GM18870 (cell line): Measurements from ENCODE around the gene RBM20.

Experiments used
- ATAC-seq: cut with Tn5 transposase; IDR thresholded peaks from one replicate; pipeline ENCODE4 v1.9.1; 2021; ENCODE audit warnings: moderate library complexity; ENCODE audit not compliant: unreplicated experiment

Gene RBM20

GRCh38 chr10:110730345-110731050 lies 86.4 kb downstream of the RBM20 start:
- ATAC-seq, result no peak

- ATAC-seq, result no peak
Observed at GRCh38 chr10:110733218-110733952, 89.2 kb downstream of the RBM20 start.

- no peak for ATAC-seq
Observed at GRCh38 chr10:110735620-110736027, 91.5 kb downstream of the RBM20 start.

GRCh38 chr10:110737886-110738634 lies 93.9 kb downstream of the RBM20 start:
- ATAC-seq, result no peak

- no peak for ATAC-seq
Observed at GRCh38 chr10:110739811-110740271, 95.7 kb downstream of the RBM20 start.

- no peak for ATAC-seq
Observed at GRCh38 chr10:110742801-110743200, 98.7 kb downstream of the RBM20 start.

- no peak for ATAC-seq
Observed at GRCh38 chr10:110744782-110745181, 100.6 kb downstream of the RBM20 start.

GRCh38 chr10:110746254-110746826 lies 102.2 kb downstream of the RBM20 start:
- peak; percentile 37 for ATAC-seq

- ATAC-seq, result no peak
Observed at GRCh38 chr10:110746969-110747608, 103.0 kb downstream of the RBM20 start.

GRCh38 chr10:110747609-110748464 lies 103.7 kb downstream of the RBM20 start:
- no peak for ATAC-seq

- ATAC-seq, result no peak
Observed at GRCh38 chr10:110748970-110749369, 104.8 kb downstream of the RBM20 start.

GRCh38 chr10:110750931-110751330 lies 106.8 kb downstream of the RBM20 start:
- no peak for ATAC-seq

GRCh38 chr10:110751850-110752249 lies 107.7 kb downstream of the RBM20 start:
- ATAC-seq, result no peak

- ATAC-seq, result no peak
Observed at GRCh38 chr10:110753462-110753861, 109.3 kb downstream of the RBM20 start.

GRCh38 chr10:110754375-110755105 lies 110.4 kb downstream of the RBM20 start:
- ATAC-seq, result no peak

GRCh38 chr10:110755781-110756180 lies 111.6 kb downstream of the RBM20 start:
- ATAC-seq, result no peak

GRCh38 chr10:110756876-110757275 lies 112.7 kb downstream of the RBM20 start:
- ATAC-seq, result no peak

- ATAC-seq, result no peak
Observed at GRCh38 chr10:110757586-110757985, 113.5 kb downstream of the RBM20 start.

- ATAC-seq, result no peak
Observed at GRCh38 chr10:110758128-110758765, 114.1 kb downstream of the RBM20 start.
